Transverse colon (tissue), 3 donors: ENCODE data around the gene R3HDM4.

ENCODE experiments used
- POLR2A ChIP-seq: fragments of 450-650 bp; IDR thresholded peaks from one replicate; pipeline ENCODE4 v1.6.1; 2016; ENCODE audit warnings: antibody characterized with exemption, mild to moderate bottlenecking, moderate library complexity
- TF ChIP-seq, protein P1 (sequence below), 5 experiments: fragments of 200-600 bp in 3 of 5; fragments of 450-650 bp in 2 of 5; sonication (generic) in 3 of 5; IDR thresholded peaks; 1 replicate in 2 of 5; 2 replicates in 3 of 5; pipeline ENCODE4 v1.5.1; 2016 to 2017; ENCODE audit warnings: antibody characterized with exemption in 5 of 5, inconsistent platforms in 3 of 5, mild to moderate bottlenecking in 2 of 5, moderate library complexity in 1 of 5

DNA sequence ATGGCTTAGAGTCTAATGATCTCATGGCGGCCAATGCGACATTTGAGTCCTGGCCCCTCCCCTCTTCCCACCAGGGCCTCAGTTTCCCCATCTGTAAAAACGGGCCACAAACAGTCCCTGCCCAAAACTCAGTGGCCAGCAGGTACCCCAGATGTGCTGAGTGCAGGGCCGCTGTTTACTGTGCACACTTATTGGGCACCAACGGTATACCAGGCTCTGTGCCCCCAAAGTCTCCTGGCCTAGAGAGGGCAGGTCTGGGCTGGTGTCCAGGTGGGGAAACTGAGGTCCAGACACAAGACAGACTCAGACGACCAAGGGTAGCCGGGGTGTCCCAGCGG lies 47.6 kb upstream of the R3HDM4 start:
- no peak for TF ChIP-seq POLR2A
- TF ChIP-seq, protein P1, sequence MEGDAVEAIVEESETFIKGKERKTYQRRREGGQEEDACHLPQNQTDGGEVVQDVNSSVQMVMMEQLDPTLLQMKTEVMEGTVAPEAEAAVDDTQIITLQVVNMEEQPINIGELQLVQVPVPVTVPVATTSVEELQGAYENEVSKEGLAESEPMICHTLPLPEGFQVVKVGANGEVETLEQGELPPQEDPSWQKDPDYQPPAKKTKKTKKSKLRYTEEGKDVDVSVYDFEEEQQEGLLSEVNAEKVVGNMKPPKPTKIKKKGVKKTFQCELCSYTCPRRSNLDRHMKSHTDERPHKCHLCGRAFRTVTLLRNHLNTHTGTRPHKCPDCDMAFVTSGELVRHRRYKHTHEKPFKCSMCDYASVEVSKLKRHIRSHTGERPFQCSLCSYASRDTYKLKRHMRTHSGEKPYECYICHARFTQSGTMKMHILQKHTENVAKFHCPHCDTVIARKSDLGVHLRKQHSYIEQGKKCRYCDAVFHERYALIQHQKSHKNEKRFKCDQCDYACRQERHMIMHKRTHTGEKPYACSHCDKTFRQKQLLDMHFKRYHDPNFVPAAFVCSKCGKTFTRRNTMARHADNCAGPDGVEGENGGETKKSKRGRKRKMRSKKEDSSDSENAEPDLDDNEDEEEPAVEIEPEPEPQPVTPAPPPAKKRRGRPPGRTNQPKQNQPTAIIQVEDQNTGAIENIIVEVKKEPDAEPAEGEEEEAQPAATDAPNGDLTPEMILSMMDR (IDR thresholded peaks at IDR 0.05) = no peak
